ENCODE data around the gene CHKA.

- TF ChIP-seq CTCF (optimal IDR thresholded peaks at IDR 0.05 in 1 of 3, IDR thresholded peaks at IDR 0.05 in 1 of 3, conservative IDR thresholded peaks at IDR 0.05 in 1 of 3; ENCODE audit: extremely low read depth in 1 of 3, insufficient read depth in 2 of 3, low read length in 3 of 3) (no peak), EZH2 (IDR thresholded peaks at IDR 0.05; ENCODE audit: low read length) (no peak)
Observed at GRCh38 chr11:68080860-68081259, 40.3 kb downstream of the CHKA start.
